HepG2 (cell line): Measurements from ENCODE around the gene HSPB6. TPM values are rescaled to one million over a fixed set of nuclear protein-coding genes. Genes with fewer than 3 reads are reported as not detected.
A peak's percentile ranks its signal among the peaks of the same experiment; 100 is the strongest.

Experiments
- ARNT ChIP-seq: fragments of 450-650 bp; IDR thresholded peaks from 2 replicates; pipeline ENCODE4 v1.6.1; 2017
- ATRX ChIP-seq: sonication (generic); formaldehyde crosslinking; IDR thresholded peaks from 2 replicates; pipeline ENCODE4 v1.4.0; 2020; ENCODE audit warnings: missing genetic modification reagents, borderline replicate concordance
- BCL3 ChIP-seq: sonication (generic); formaldehyde crosslinking; IDR thresholded peaks from 2 replicates; pipeline ENCODE4 v1.5.1; 2020; ENCODE audit warnings: mild to moderate bottlenecking, missing genetic modification reagents, moderate library complexity
- FOXK1 ChIP-seq: sonication (generic); formaldehyde crosslinking; IDR thresholded peaks from 2 replicates; pipeline ENCODE4 v1.4.0; 2020; ENCODE audit warnings: low read depth, missing genetic modification reagents, borderline replicate concordance
- GLI4 ChIP-seq: sonication (generic); formaldehyde crosslinking; IDR thresholded peaks from 2 replicates; pipeline ENCODE4 v1.5.1; 2020; ENCODE audit warnings: missing genetic modification reagents, mild to moderate bottlenecking, moderate library complexity, borderline replicate concordance
- HNRNPH1 ChIP-seq: fragments of 200-400 bp; formaldehyde crosslinking; optimal IDR thresholded peaks from 2 replicates; pipeline ENCODE3; 2017; ENCODE audit warnings: mild to moderate bottlenecking, low read depth, low read length
- JUN ChIP-seq: sonication (generic); formaldehyde crosslinking; IDR thresholded peaks from 2 replicates; pipeline ENCODE4 v1.4.0; 2020; ENCODE audit warnings: mild to moderate bottlenecking, missing genetic modification reagents
- KLF15 ChIP-seq: sonication (generic); formaldehyde crosslinking; IDR thresholded peaks from 2 replicates; pipeline ENCODE4 v1.8.1; 2023; ENCODE audit warnings: borderline replicate concordance, mild to moderate bottlenecking, inconsistent platforms, missing genetic modification reagents, mixed read lengths
- NCOA2 ChIP-seq: sonication (generic); formaldehyde crosslinking; IDR thresholded peaks from 2 replicates; pipeline ENCODE4 v1.8.0; 2022; ENCODE audit warnings: inconsistent platforms
- ZNF496 ChIP-seq: sonication (generic); formaldehyde crosslinking; IDR thresholded peaks from 2 replicates; pipeline ENCODE4 v1.8.1; 2023; ENCODE audit warnings: mild to moderate bottlenecking, moderate library complexity, missing genetic modification reagents; ENCODE audit not compliant: insufficient replicate concordance
- ZNF850 ChIP-seq: sonication (generic); formaldehyde crosslinking; conservative IDR thresholded peaks from 2 replicates; pipeline ENCODE4 v1.9.0; 2021; ENCODE audit warnings: mild to moderate bottlenecking, missing genetic modification reagents
- polyA plus RNA-seq, 8 experiments: library from polyadenylated mRNA; depleted of rRNA in 3 of 8; stranded (reverse) in 7 of 8; unstranded in 1 of 8; fragments of >200 nt; fragmentation: Illumina TruSeq in 4 of 8; extraction: Trizol in 4 of 8; gene quantifications; 2 replicates each; pipeline versions ENCODE4 v1.2.1 to v1.2.3, GENCODE V29; 2011 to 2016; ENCODE audit warnings: low read depth in 4 of 8, missing spikeins in 1 of 8, mixed read lengths in 1 of 8; ENCODE audit not compliant: insufficient read depth in 1 of 8
- total RNA-seq, 5 experiments: library from RNA; depleted of rRNA; stranded (reverse); fragments of >200 nt; fragmentation: Illumina TruSeq; extraction: Trizol; gene quantifications; 2 replicates each; pipeline ENCODE4 v1.2.3, GENCODE V29; 2016; ENCODE audit warnings: low read depth in 1 of 5
- TF ChIP-seq, protein P1 (sequence below): sonication (generic); formaldehyde crosslinking; IDR thresholded peaks from 2 replicates; pipeline ENCODE4 v1.4.0; 2020; ENCODE audit warnings: mild to moderate bottlenecking, missing genetic modification reagents, borderline replicate concordance
- TF ChIP-seq, protein P2 (sequence below): sonication (generic); formaldehyde crosslinking; IDR thresholded peaks from 2 replicates; pipeline ENCODE4 v1.4.0; 2020; ENCODE audit warnings: mild to moderate bottlenecking, missing genetic modification reagents
- TF ChIP-seq, protein P3 (sequence below): sonication (generic); formaldehyde crosslinking; IDR thresholded peaks from 2 replicates; pipeline ENCODE4 v1.4.0; 2020; ENCODE audit warnings: missing genetic modification reagents
- TF ChIP-seq, protein P4 (sequence below): sonication (generic); formaldehyde crosslinking; IDR thresholded peaks from 2 replicates; pipeline ENCODE4 v1.9.0; 2022; ENCODE audit warnings: low read depth, missing genetic modification reagents

Gene HSPB6
- total and polyA plus RNA-seq, 2 of the 13 experiments (the other 11 are each of a cell fraction or from before 2014, with no cell fraction given): 0.18 TPM; not detected in 1

DNA sequence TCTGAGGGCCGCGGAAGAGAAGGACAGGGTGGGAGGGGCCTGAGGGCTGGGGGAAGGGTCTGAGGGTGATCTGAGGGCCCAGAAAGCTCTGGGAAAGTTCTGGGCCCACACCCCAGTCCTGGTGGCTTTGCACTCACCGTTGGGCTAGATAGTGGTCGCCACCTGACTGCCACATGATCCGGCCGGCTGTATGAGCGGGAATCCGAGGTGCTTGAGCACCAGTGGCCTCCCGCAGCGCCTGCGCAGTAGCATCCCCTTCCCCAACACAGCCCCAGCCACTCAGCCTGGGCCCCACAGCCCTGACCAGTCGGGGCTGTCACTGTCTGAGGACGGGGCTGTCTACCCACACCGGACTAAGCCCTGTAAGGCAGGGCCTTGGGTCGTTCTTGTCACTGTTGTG is 40.8 kb upstream of the HSPB6 start (continued):
- TF ChIP-seq, protein P1, sequence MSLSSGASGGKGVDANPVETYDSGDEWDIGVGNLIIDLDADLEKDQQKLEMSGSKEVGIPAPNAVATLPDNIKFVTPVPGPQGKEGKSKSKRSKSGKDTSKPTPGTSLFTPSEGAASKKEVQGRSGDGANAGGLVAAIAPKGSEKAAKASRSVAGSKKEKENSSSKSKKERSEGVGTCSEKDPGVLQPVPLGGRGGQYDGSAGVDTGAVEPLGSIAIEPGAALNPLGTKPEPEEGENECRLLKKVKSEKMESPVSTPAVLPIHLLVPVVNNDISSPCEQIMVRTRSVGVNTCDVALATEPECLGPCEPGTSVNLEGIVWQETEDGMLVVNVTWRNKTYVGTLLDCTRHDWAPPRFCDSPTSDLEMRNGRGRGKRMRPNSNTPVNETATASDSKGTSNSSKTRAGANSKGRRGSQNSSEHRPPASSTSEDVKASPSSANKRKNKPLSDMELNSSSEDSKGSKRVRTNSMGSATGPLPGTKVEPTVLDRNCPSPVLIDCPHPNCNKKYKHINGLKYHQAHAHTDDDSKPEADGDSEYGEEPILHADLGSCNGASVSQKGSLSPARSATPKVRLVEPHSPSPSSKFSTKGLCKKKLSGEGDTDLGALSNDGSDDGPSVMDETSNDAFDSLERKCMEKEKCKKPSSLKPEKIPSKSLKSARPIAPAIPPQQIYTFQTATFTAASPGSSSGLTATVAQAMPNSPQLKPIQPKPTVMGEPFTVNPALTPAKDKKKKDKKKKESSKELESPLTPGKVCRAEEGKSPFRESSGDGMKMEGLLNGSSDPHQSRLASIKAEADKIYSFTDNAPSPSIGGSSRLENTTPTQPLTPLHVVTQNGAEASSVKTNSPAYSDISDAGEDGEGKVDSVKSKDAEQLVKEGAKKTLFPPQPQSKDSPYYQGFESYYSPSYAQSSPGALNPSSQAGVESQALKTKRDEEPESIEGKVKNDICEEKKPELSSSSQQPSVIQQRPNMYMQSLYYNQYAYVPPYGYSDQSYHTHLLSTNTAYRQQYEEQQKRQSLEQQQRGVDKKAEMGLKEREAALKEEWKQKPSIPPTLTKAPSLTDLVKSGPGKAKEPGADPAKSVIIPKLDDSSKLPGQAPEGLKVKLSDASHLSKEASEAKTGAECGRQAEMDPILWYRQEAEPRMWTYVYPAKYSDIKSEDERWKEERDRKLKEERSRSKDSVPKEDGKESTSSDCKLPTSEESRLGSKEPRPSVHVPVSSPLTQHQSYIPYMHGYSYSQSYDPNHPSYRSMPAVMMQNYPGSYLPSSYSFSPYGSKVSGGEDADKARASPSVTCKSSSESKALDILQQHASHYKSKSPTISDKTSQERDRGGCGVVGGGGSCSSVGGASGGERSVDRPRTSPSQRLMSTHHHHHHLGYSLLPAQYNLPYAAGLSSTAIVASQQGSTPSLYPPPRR: no peak
- TF ChIP-seq JUN (CRISPR knock-in tag) (0 out of 2 replicates have a peak, but pooled peaks have one; percentile 48), ATRX (CRISPR knock-in tag) (no peak), ZNF850 (no peak), HNRNPH1 (no peak), GLI4 (CRISPR knock-in tag) (no peak), KLF15 (CRISPR knock-in tag) (no peak), BCL3 (CRISPR knock-in tag) (0 out of 2 replicates have a peak, but pooled peaks have one; percentile 32), ARNT (no peak), FOXK1 (CRISPR knock-in tag) (no peak), NCOA2 (CRISPR knock-in tag) (peak; percentile 30; the same call in 1 of the 2 replicates), ZNF496 (CRISPR knock-in tag) (no peak)
- TF ChIP-seq, protein P2, sequence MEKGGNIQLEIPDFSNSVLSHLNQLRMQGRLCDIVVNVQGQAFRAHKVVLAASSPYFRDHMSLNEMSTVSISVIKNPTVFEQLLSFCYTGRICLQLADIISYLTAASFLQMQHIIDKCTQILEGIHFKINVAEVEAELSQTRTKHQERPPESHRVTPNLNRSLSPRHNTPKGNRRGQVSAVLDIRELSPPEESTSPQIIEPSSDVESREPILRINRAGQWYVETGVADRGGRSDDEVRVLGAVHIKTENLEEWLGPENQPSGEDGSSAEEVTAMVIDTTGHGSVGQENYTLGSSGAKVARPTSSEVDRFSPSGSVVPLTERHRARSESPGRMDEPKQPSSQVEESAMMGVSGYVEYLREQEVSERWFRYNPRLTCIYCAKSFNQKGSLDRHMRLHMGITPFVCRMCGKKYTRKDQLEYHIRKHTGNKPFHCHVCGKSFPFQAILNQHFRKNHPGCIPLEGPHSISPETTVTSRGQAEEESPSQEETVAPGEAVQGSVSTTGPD: no peak
- TF ChIP-seq, protein P3, sequence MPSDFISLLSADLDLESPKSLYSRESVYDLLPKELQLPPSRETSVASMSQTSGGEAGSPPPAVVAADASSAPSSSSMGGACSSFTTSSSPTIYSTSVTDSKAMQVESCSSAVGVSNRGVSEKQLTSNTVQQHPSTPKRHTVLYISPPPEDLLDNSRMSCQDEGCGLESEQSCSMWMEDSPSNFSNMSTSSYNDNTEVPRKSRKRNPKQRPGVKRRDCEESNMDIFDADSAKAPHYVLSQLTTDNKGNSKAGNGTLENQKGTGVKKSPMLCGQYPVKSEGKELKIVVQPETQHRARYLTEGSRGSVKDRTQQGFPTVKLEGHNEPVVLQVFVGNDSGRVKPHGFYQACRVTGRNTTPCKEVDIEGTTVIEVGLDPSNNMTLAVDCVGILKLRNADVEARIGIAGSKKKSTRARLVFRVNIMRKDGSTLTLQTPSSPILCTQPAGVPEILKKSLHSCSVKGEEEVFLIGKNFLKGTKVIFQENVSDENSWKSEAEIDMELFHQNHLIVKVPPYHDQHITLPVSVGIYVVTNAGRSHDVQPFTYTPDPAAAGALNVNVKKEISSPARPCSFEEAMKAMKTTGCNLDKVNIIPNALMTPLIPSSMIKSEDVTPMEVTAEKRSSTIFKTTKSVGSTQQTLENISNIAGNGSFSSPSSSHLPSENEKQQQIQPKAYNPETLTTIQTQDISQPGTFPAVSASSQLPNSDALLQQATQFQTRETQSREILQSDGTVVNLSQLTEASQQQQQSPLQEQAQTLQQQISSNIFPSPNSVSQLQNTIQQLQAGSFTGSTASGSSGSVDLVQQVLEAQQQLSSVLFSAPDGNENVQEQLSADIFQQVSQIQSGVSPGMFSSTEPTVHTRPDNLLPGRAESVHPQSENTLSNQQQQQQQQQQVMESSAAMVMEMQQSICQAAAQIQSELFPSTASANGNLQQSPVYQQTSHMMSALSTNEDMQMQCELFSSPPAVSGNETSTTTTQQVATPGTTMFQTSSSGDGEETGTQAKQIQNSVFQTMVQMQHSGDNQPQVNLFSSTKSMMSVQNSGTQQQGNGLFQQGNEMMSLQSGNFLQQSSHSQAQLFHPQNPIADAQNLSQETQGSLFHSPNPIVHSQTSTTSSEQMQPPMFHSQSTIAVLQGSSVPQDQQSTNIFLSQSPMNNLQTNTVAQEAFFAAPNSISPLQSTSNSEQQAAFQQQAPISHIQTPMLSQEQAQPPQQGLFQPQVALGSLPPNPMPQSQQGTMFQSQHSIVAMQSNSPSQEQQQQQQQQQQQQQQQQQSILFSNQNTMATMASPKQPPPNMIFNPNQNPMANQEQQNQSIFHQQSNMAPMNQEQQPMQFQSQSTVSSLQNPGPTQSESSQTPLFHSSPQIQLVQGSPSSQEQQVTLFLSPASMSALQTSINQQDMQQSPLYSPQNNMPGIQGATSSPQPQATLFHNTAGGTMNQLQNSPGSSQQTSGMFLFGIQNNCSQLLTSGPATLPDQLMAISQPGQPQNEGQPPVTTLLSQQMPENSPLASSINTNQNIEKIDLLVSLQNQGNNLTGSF: peak; percentile 79; the same call in 1 of the 2 replicates
- TF ChIP-seq, protein P4, sequence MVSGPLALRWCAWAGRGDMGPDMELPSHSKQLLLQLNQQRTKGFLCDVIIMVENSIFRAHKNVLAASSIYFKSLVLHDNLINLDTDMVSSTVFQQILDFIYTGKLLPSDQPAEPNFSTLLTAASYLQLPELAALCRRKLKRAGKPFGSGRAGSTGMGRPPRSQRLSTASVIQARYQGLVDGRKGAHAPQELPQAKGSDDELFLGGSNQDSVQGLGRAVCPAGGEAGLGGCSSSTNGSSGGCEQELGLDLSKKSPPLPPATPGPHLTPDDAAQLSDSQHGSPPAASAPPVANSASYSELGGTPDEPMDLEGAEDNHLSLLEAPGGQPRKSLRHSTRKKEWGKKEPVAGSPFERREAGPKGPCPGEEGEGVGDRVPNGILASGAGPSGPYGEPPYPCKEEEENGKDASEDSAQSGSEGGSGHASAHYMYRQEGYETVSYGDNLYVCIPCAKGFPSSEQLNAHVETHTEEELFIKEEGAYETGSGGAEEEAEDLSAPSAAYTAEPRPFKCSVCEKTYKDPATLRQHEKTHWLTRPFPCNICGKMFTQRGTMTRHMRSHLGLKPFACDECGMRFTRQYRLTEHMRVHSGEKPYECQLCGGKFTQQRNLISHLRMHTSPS (CRISPR knock-in tag): no peak
